GM23338 (cell line): ENCODE results near the gene OGA. TPM values are rescaled to one million over a fixed set of nuclear protein-coding genes. Genes with fewer than 3 reads are reported as not detected.

ENCODE experiments used
- ATAC-seq: fragments of 200-7000 bp; cut with Tn5 transposase; 3 replicates; pipeline ENCODE4 v1.9.1; 2020
- DNase-seq: peaks from one replicate; pipeline ENCODE4 v3.0.0-alpha.2; 2015; ENCODE audit warnings: low spot score
- H2AFZ ChIP-seq: fragments of 200-600 bp; sonication (generic); 2 replicates; pipeline ENCODE4 v1.8.0; 2016; ENCODE audit warnings: antibody characterized with exemption, mild to moderate bottlenecking, moderate library complexity
- H3F3A ChIP-seq: fragments of 200-600 bp; sonication (generic); replicated peaks from 2 replicates; pipeline ENCODE4 v1.8.0; 2017; ENCODE audit warnings: antibody characterized with exemption, mixed run types, low read depth
- H3K27ac ChIP-seq: fragments of 200-600 bp; sonication (generic); 2 replicates; pipeline ENCODE4 v1.6.1; 2016; ENCODE audit warnings: low read depth
- H3K27me3 ChIP-seq: fragments of 200-600 bp; sonication (generic); 2 replicates; pipeline ENCODE4 v1.8.0; 2016; ENCODE audit warnings: mild to moderate bottlenecking, mixed run types, moderate library complexity; ENCODE audit not compliant: insufficient read depth
- H3K36me3 ChIP-seq: fragments of 200-600 bp; sonication (generic); 2 replicates; pipeline ENCODE4 v1.8.0; 2016; ENCODE audit warnings: mild to moderate bottlenecking; ENCODE audit not compliant: insufficient read depth
- H3K4me1 ChIP-seq: fragments of 200-600 bp; sonication (generic); 2 replicates; pipeline ENCODE4 v1.8.0; 2016; ENCODE audit warnings: mild to moderate bottlenecking, moderate library complexity; ENCODE audit not compliant: insufficient read depth
- H3K4me2 ChIP-seq: fragments of 200-600 bp; sonication (generic); 2 replicates; pipeline ENCODE4 v1.7.1; 2017; ENCODE audit warnings: mixed run types
- H3K4me3 ChIP-seq: fragments of 200-600 bp; sonication (generic); 2 replicates; pipeline ENCODE4 v1.6.1; 2016; ENCODE audit warnings: mixed run types
- H3K79me2 ChIP-seq: fragments of 200-600 bp; sonication (generic); replicated peaks from 2 replicates; pipeline ENCODE4 v1.8.0; 2017; ENCODE audit warnings: mild to moderate bottlenecking; ENCODE audit not compliant: insufficient read depth
- H3K9me2 ChIP-seq: fragments of 200-600 bp; sonication (generic); 2 replicates; pipeline ENCODE4 v1.8.0; 2017; ENCODE audit not compliant: insufficient read depth
- H4K20me1 ChIP-seq: fragments of 200-600 bp; sonication (generic); replicated peaks from 2 replicates; pipeline ENCODE4 v1.8.0; 2017; ENCODE audit warnings: mild to moderate bottlenecking; ENCODE audit not compliant: insufficient read depth
- H3K27ac Mint-ChIP-seq: 2 replicates; pipeline ENCODE4 v1.8.0; 2020; ENCODE audit warnings: inconsistent platforms, mild to moderate bottlenecking, moderate library complexity, mixed read lengths
- H3K27me3 Mint-ChIP-seq: 3 replicates; pipeline ENCODE4 v1.8.0; 2022; ENCODE audit warnings: low read depth, mild to moderate bottlenecking, moderate library complexity, mixed read lengths, inconsistent platforms; ENCODE audit not compliant: insufficient read depth, poor library complexity
- H3K36me3 Mint-ChIP-seq: 3 replicates; pipeline ENCODE4 v1.8.0; 2021; ENCODE audit warnings: low read depth, mild to moderate bottlenecking, inconsistent platforms, moderate library complexity, mixed read lengths
- H3K4me1 Mint-ChIP-seq: 3 replicates; pipeline ENCODE4 v1.8.0; 2020; ENCODE audit warnings: mild to moderate bottlenecking, inconsistent platforms, mixed read lengths
- H3K4me3 Mint-ChIP-seq: 3 replicates; pipeline ENCODE4 v1.8.0; 2021; ENCODE audit warnings: moderate library complexity, mild to moderate bottlenecking, inconsistent platforms, mixed read lengths
- H3K9me3 Mint-ChIP-seq: 3 replicates; pipeline ENCODE4 v1.8.0; 2020; ENCODE audit warnings: moderate library complexity, mild to moderate bottlenecking, inconsistent platforms, mixed read lengths
- CREB1 ChIP-seq: fragments of 250-450 bp; sonication (Bioruptor Pico); IDR thresholded peaks from 2 replicates; pipeline ENCODE4 v1.5.0; 2020; ENCODE audit warnings: low read depth, mild to moderate bottlenecking, moderate library complexity
- EZH2phosphoT487 ChIP-seq: fragments of 200-600 bp; sonication (generic); IDR thresholded peaks from one replicate; pipeline ENCODE4 v1.8.1; 2018; ENCODE audit warnings: antibody characterized with exemption; ENCODE audit not compliant: unreplicated experiment
- JUNB ChIP-seq: IDR thresholded peaks from one replicate; pipeline ENCODE4 v1.6.1; 2016; ENCODE audit warnings: antibody characterized with exemption; ENCODE audit not compliant: unreplicated experiment
- ZNF114 ChIP-seq: fragments of 250-450 bp; sonication (Bioruptor Pico); IDR thresholded peaks from 2 replicates; pipeline ENCODE4 v1.5.0; 2020; ENCODE audit warnings: mild to moderate bottlenecking, moderate library complexity
- polyA plus RNA-seq: library from polyadenylated mRNA; unstranded; fragments of >200 nt; fragmentation: Nextera tagmentation; extraction: Ambion mirVana; gene quantifications from 2 replicates; pipeline ENCODE4 v1.2.1, GENCODE V29; 2016
- total RNA-seq: library from RNA; depleted of rRNA; stranded (reverse); fragments of >200 nt; shearing (Covaris generic); gene quantifications from 2 replicates; pipeline ENCODE4 v1.2.3, GENCODE V29; 2014
- TF ChIP-seq, protein P1 (sequence below): fragments of 250-450 bp; sonication (Bioruptor Pico); IDR thresholded peaks from 2 replicates; pipeline ENCODE4 v1.5.0; 2020; ENCODE audit warnings: mild to moderate bottlenecking, moderate library complexity
- TF ChIP-seq, protein P2 (sequence below): IDR thresholded peaks from 2 replicates; pipeline ENCODE4 v1.6.1; 2016; ENCODE audit warnings: antibody characterized with exemption

The OGA gene
- total and polyA plus RNA-seq, 2 experiments from 2014 or later, result 68.4 to 131 TPM

DNA sequence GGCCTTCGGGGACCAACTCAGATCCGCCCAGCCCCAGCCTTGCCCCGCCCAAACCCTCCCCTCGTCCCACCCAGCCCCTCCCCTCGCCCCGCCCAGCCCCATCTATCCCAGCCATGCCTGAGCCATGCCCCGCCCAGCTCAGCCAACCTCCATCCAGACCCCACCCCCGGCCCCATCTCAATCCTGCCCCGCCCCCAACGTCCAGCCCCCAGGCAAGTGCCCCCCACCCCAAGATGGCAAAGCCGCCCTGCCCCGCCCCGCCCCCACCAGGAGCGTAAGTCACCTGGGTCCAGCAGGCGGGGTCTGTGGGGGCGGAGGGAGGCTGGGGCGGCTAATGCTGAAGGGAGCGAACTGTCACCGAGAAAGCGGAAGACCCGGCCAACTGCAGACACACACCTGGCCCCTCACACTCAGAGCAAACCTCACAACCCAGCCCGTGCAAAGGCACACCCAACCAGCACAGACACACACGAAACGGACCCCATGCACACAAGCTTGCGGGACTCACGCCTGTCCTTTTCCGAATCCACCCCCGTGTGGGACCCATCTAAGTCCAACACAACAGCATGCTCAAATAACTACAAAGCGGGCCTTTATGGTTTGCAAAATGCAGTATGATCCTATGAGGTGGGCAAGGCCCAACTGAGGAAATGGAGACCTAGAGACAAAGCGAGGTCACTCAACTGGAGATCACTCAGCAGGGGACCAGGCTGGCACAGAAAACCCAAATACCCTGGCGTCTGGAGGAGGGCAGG, 11.5 kb upstream of the OGA start:
- H3F3A ChIP-seq, result peaks cover 18% of the 10 kb centered on the region
- peak; percentile 90 for DNase-seq
- ATAC-seq, result peak; percentile 50
- peaks cover 17% of the 10 kb centered on the region for H3K4me1 ChIP-seq
- H3K36me3 ChIP-seq, result no peaks in the 10 kb centered on the region
- H3K27me3 ChIP-seq, result no peaks in the 10 kb centered on the region
- H3K4me2 ChIP-seq, result peak overlapping the region; percentile 92
- Mint-ChIP-seq H3K27ac (peak overlapping the region; percentile 12), H3K27me3 (peaks cover 22% of the 10 kb centered on the region), H3K9me3 (no peaks in the 10 kb centered on the region; the same call in 1 of the 3 replicates), H3K4me1 (peaks cover 20% of the 10 kb centered on the region), H3K4me3 (peak overlapping the region; percentile 82), H3K36me3 (peaks cover 3% of the 10 kb centered on the region; the same call in 1 of the 3 replicates)
- H3K79me2 ChIP-seq, result no peaks in the 10 kb centered on the region
- H3K9me2 ChIP-seq, result no peaks in the 10 kb centered on the region
- peak overlapping the region; percentile 64 for H3K4me3 ChIP-seq
- H3K27ac ChIP-seq, result peak overlapping the region; percentile 63; the same call in 1 of the 2 replicates
- peaks cover 2% of the 10 kb centered on the region for H4K20me1 ChIP-seq
- TF ChIP-seq ZNF114 (CRISPR knock-in tag) (no peak), EZH2phosphoT487 (no peak), JUNB (no peak), CREB1 (CRISPR knock-in tag) (no peak)
- TF ChIP-seq, protein P1, sequence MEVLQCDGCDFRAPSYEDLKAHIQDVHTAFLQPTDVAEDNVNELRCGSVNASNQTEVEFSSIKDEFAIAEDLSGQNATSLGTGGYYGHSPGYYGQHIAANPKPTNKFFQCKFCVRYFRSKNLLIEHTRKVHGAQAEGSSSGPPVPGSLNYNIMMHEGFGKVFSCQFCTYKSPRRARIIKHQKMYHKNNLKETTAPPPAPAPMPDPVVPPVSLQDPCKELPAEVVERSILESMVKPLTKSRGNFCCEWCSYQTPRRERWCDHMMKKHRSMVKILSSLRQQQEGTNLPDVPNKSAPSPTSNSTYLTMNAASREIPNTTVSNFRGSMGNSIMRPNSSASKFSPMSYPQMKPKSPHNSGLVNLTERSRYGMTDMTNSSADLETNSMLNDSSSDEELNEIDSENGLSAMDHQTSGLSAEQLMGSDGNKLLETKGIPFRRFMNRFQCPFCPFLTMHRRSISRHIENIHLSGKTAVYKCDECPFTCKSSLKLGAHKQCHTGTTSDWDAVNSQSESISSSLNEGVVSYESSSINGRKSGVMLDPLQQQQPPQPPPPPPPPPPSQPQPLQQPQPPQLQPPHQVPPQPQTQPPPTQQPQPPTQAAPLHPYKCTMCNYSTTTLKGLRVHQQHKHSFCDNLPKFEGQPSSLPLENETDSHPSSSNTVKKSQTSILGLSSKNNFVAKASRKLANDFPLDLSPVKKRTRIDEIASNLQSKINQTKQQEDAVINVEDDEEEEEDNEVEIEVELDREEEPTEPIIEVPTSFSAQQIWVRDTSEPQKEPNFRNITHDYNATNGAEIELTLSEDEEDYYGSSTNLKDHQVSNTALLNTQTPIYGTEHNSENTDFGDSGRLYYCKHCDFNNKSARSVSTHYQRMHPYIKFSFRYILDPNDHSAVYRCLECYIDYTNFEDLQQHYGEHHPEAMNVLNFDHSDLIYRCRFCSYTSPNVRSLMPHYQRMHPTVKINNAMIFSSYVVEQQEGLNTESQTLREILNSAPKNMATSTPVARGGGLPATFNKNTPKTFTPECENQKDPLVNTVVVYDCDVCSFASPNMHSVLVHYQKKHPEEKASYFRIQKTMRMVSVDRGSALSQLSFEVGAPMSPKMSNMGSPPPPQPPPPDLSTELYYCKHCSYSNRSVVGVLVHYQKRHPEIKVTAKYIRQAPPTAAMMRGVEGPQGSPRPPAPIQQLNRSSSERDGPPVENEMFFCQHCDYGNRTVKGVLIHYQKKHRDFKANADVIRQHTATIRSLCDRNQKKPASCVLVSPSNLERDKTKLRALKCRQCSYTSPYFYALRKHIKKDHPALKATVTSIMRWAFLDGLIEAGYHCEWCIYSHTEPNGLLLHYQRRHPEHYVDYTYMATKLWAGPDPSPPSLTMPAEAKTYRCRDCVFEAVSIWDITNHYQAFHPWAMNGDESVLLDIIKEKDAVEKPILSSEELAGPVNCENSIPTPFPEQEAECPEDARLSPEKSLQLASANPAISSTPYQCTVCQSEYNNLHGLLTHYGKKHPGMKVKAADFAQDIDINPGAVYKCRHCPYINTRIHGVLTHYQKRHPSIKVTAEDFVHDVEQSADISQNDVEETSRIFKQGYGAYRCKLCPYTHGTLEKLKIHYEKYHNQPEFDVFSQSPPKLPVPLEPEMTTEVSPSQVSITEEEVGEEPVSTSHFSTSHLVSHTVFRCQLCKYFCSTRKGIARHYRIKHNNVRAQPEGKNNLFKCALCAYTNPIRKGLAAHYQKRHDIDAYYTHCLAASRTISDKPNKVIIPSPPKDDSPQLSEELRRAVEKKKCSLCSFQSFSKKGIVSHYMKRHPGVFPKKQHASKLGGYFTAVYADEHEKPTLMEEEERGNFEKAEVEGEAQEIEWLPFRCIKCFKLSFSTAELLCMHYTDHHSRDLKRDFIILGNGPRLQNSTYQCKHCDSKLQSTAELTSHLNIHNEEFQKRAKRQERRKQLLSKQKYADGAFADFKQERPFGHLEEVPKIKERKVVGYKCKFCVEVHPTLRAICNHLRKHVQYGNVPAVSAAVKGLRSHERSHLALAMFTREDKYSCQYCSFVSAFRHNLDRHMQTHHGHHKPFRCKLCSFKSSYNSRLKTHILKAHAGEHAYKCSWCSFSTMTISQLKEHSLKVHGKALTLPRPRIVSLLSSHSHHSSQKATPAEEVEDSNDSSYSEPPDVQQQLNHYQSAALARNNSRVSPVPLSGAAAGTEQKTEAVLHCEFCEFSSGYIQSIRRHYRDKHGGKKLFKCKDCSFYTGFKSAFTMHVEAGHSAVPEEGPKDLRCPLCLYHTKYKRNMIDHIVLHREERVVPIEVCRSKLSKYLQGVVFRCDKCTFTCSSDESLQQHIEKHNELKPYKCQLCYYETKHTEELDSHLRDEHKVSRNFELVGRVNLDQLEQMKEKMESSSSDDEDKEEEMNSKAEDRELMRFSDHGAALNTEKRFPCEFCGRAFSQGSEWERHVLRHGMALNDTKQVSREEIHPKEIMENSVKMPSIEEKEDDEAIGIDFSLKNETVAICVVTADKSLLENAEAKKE (CRISPR knock-in tag), result no peak
- TF ChIP-seq, protein P2, sequence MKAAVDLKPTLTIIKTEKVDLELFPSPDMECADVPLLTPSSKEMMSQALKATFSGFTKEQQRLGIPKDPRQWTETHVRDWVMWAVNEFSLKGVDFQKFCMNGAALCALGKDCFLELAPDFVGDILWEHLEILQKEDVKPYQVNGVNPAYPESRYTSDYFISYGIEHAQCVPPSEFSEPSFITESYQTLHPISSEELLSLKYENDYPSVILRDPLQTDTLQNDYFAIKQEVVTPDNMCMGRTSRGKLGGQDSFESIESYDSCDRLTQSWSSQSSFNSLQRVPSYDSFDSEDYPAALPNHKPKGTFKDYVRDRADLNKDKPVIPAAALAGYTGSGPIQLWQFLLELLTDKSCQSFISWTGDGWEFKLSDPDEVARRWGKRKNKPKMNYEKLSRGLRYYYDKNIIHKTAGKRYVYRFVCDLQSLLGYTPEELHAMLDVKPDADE, result no peak
- peak overlapping the region; percentile 47; the same call in 1 of the 2 replicates for H2AFZ ChIP-seq
